ENCODE results near the gene ST6GALNAC6.

ST6GALNAC6 gene

DNA sequence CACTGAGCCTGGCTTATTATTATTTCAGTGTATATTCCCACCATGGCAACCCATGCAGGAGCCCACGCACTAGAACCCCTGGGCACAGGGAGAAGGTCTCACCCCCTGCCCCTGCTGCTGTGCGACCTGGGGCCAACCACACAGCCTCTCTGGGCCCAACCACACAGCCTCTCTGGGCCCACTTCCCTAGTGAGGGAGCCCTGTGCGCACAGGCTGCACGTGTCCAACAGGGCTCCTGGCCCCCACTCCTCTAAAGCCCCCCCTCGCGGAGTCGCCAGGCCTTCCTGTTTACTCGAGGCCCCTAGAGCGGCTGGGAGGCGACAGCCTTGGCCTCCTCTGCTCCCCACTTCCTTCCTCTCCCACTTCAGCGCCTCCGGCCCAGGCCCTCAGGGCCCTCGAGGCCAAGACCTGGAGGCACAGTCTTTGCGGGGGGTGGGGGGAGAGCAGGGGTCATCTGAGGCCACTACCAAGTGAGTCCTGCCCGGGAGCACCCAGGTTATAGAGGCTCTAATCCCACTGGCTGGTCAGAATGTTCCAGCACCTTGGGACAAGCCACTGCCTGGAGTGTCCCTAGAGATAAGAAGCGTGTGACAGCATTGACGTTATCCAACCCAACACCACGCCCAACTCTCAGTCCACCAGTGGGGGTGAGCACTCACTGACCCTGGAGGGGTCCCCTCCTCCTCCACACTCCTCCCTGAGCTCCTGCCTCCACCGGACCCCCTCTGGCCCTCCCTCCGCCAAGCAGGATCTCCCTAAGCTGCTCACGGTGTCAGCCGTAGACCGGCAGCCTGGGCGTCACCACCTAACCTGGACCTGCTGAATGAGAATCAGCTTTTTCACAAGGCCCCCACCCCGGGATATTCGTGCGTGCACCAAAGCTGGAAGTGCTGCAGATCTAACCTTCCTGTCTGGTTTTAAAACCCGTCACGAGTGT is 37.1 kb downstream of the ST6GALNAC6 start:
- DNase-seq: peak; percentile 67 to 79
- TF ChIP-seq GATA1 (IDR thresholded peaks at IDR 0.05; ENCODE audit: low read depth, low read length): peak; percentile 41
- TF ChIP-seq POLR2A (IDR thresholded peaks at IDR 0.05; ENCODE audit: low read length): peak; percentile 19

DNA sequence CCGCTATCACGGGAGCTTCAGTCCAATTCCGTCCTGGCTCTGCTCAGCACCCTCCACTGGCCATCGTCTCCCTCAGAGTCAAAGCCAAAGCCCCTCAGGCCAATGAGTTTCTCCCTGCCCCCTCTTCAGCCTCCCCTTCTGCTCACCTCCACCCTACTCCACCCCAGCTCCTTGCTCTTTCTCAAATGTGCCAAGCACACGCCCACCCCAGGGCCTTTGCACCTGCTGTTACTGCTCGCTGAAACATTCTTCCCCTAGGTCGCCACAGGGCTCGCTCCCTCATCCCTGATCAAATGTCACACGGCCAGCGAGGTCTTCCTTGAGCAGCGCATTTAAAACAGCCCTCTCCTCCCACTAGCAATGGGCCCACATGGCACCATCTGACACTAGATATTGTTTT is 38.6 kb downstream of the ST6GALNAC6 start:
- no peak for DNase-seq
- TF ChIP-seq GATA1 (IDR thresholded peaks at IDR 0.05; ENCODE audit: low read depth, low read length) (no peak), POLR2A (IDR thresholded peaks at IDR 0.05; ENCODE audit: low read length) (no peak)

DNA sequence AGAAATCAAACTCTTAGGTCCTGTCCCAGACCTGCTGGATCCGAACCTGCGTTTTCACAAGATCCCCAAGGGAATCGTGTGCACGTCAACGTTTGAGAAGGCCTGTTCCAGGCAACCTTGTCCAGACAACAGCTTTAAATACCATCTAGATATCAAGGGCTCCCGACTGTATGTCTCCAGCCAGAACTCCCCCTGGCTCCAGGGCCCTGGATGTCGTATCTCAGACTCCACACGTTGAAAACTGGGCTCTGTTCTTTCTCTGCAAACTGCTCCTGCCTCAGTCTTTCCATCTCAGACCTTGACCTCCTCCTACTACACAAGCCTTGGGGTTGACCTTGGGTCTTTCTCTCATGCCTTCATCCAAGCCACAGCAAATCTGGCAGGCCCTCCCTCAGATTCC is 39.1 kb downstream of the ST6GALNAC6 start:
- no peak for TF ChIP-seq GATA1 (IDR thresholded peaks at IDR 0.05; ENCODE audit: low read depth, low read length)
- TF ChIP-seq POLR2A (IDR thresholded peaks at IDR 0.05; ENCODE audit: low read length): no peak
- no peak for DNase-seq

DNA sequence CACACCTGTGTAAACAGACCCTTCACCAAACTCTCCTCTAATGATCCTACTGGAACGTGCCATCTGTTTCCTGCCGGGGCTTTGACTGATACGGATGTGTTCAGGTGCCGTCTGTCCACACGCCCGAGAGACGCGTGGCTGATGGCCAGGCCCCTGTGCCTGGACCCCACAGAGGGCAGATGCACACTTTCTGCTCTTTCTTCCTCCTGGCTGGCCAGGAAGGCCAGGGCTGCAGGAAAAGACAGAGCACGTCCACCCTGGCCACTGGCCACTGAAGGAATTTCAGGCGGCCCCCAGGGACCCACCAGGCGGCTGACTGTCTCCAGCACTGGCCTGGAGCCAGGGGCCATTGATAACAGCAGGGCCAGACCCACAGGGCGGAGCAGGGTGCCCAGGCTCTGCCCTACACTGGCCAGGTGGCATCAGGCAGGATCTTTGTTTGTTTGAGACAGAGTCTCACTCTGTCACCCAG is 41.3 kb downstream of the ST6GALNAC6 start:
- TF ChIP-seq POLR2A (IDR thresholded peaks at IDR 0.05; ENCODE audit: low read length) (no peak), GATA1 (IDR thresholded peaks at IDR 0.05; ENCODE audit: low read depth, low read length) (no peak)
- DNase-seq: peak; percentile 46 to 54

DNA sequence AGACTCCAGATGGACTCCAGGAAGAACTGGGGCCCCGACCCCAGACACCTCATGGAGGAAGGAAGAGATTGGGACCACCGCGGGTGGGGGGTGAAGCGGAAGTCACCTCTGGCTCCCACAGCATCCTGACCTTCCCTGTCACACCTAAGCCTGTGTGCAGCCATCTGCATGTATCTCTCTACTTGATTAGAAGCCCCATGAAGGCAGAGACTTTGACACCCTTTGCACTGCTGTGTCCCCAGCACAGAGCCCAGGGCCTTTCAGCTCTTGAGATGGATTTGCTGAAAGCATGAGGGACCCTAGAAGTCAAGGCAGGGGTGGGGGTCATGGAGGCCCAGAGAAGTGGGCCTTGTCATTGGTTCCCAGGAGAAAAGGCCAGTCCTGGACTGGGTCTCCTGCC is 42.1 kb downstream of the ST6GALNAC6 start:
- DNase-seq: no peak
- TF ChIP-seq POLR2A (IDR thresholded peaks at IDR 0.05; ENCODE audit: low read length) (no peak), GATA1 (IDR thresholded peaks at IDR 0.05; ENCODE audit: low read depth, low read length) (no peak)

DNA sequence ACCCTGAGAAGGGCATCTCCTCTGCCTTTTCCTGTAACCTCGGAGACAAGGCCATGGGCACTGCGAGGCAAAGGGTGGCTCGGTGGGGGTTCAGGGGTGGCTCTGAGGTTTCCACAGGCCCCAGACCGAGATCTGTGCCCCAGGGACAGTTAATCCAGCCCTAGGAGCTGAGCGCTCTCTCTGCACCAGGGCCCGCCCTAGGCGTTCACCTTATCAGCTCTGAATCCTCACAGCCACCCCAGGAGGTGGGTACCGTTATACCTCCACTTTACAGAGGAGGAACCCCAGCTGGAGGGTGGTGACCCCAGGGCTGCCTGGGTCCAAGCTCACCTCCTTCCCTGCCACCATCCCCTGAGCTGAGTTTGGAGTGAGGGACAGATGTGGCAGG is 42.7 kb downstream of the ST6GALNAC6 start:
- DNase-seq: peak; percentile 66 to 70
- no peak for TF ChIP-seq GATA1 (IDR thresholded peaks at IDR 0.05; ENCODE audit: low read depth, low read length)
- TF ChIP-seq POLR2A (IDR thresholded peaks at IDR 0.05; ENCODE audit: low read length): peak; percentile 41

DNA sequence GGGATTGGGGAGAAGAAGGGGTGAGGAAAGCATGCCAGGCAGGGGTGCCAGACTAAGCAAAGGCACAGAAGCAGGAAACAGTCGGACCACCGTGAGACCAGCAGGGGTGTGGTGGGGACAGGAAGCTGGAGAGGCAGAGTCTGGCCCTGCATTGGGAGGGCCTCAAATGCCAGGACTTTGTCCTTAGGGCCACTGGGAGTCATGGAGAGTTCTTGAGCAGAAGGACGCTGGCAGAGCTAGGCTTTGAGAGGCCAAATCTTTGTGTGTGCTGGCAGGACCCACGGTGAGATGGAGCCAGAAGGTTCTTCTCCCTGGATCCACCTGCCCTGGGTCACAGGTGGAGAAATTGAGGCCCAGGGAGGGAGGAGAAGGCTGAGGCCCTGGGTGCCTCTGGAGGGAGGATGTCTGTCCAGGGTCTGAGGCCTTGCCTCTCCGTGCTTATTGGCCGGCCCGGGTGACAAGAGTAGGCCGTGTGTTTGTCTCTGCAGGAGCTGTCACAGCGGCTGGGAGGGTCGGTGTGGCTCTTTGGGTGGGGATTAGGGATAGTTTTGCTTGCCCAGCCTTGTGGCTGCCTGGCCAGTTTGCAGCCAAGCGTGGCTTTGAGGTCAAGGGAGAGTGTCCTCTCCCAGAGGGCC is 43.2 kb downstream of the ST6GALNAC6 start:
- TF ChIP-seq POLR2A (IDR thresholded peaks at IDR 0.05; ENCODE audit: low read length) (no peak), GATA1 (IDR thresholded peaks at IDR 0.05; ENCODE audit: low read depth, low read length) (no peak)
- peak in 1 of 2 experiments; percentile 46 for DNase-seq

DNA sequence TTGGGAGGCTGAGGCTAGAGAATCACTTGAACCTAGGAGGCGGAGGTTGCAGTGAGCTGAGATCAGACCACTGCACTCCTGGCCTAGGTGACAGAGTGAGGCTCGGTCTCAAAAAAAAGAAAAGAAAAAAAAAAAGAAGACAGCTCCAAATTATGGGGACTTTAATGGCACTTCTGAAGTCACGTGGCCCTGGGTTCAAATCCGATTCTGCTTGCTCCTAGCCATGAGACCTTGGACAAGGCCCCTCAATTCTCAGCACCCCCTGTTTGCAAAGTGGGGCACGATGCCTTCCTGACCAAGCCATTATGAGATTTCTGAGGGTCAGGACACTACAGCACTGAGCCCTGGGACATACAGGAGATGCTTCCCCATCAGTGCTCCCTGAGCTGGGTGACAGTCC is 43.9 kb downstream of the ST6GALNAC6 start:
- no peak for TF ChIP-seq GATA1 (IDR thresholded peaks at IDR 0.05; ENCODE audit: low read depth, low read length)
- no peak for TF ChIP-seq POLR2A (IDR thresholded peaks at IDR 0.05; ENCODE audit: low read length)

DNA sequence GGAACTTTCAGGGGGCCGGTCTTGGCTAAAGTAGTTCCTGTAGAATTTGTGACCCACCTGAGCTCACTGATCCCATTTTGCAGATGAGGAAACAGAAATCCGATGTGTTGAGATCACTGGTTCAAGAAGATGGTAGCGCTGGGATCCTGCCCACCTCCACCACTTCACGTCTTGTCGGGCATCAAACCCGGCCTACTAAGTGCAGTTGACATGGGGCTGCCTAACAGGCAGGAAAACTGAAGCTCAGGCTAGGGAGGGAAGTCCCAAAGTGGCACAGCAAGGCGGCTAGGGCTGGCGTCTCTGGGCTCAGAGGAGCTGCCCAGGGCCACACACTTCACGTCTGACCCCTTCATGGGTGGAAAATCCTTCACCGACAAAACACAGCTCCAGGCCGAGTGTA is 44.4 kb downstream of the ST6GALNAC6 start:
- DNase-seq: no peak
- TF ChIP-seq GATA1 (IDR thresholded peaks at IDR 0.05; ENCODE audit: low read depth, low read length) (no peak), POLR2A (IDR thresholded peaks at IDR 0.05; ENCODE audit: low read length) (no peak)

More for the DNA sequence above, 43.9 kb downstream of the ST6GALNAC6 start:
- DNase-seq: no peak

DNA sequence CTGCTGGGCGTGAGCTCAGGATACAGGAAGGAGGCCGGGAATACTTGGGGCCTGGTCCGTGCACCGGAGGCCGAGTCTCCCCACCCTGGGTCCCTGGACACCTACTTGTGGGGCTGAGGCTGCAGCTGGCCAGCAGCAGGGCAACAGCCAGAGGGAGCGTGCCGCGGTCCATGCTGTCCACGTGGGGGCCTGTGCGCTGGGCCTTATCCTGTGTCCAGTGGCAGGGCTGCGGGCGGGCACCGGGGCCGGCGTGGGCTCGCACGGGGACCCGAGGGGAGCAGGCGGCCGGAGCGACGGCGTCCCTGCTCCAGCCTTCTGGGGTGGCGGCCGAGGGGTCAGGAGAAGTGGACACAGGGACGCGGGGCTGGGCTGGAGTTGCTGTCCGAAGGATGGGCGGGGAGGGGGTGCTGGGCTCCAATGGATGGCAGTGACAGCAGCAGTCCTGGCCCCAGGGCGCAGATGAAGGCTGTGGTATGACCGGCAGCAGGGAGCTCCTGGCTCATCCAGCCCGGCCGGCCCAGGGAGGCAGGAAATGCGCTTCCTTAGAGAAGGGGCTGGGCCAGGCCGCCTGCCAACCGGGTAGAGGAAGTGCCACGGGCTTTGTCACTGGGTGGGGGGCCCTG is 45.1 kb downstream of the ST6GALNAC6 start, which contains the start of gene ENG:
ENG (minus strand) TSS at position 475 of the 623 bp plus-strand sequence; CDS start at position 172, 303 bp downstream.
- no peak for TF ChIP-seq GATA1 (IDR thresholded peaks at IDR 0.05; ENCODE audit: low read depth, low read length)
- peak; percentile 25 for TF ChIP-seq POLR2A (IDR thresholded peaks at IDR 0.05; ENCODE audit: low read length)
- DNase-seq: peak; percentile 48 to 58

DNA sequence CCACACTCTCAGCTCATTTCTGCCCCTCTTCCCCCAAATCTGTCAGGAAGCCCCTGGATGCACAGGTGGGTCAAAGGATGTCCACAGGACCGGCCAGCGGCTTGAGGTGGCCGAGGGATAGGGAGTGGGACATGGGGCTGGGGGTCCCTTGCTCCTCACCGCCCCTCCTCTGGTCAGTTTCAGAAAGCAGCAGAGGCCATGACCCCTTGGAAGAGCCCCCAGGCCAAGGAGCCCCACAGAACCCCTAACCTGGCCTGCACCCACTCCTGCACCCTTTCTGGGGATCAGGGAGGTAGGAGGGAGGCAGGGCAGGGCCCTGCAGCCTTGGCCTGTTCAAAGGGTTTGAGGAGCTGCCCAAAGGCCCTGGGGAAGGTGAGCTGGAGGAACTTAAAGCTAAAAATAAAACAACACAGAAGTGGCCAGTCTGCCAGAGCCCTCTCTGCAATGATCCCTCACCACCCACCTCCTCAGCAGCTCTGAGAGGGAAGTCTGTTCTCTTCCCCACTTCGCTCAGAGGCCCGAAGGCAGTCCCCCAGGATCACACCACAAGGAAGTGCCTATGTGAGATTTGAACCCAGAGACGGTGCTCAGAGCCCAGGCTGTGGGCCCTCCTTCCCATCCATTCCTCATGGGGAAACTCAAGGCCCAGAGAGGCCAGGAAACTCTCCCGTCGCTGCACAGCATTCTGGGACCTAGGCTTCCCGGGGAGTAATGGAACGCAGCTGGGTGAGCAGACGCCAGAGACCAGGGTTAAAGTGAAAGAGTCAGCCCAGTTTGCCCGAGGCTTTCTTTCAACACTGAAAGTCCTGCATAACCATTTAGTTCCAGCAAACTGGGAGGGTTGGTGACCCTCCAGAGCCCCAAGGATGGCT is 45.9 kb downstream of the ST6GALNAC6 start:
- TF ChIP-seq GATA1 (IDR thresholded peaks at IDR 0.05; ENCODE audit: low read depth, low read length): no peak
- TF ChIP-seq POLR2A (IDR thresholded peaks at IDR 0.05; ENCODE audit: low read length): peak; percentile 31
- DNase-seq: peak; percentile 46 to 48

DNA sequence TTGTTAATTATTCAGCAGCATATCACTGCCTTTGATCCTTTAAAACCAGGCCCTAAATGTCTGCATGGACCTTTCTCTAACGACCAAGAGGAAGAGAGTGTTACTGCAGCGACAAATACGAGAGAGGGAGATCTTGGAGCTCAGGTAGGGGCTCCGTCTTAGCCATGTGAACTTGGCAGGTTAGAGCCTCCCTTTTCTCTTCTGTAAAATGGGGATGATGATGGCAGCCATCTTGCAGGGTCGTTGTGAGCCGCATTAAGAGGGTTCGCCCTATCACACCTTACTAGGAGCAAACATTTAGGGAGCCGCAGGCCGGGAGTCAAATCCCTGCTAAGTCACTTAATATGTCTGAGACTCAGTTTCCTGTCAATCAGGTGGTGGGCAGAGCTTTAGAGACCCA is 46.6 kb downstream of the ST6GALNAC6 start:
- TF ChIP-seq GATA1 (IDR thresholded peaks at IDR 0.05; ENCODE audit: low read depth, low read length) (no peak), POLR2A (IDR thresholded peaks at IDR 0.05; ENCODE audit: low read length) (no peak)
- no peak for DNase-seq

DNA sequence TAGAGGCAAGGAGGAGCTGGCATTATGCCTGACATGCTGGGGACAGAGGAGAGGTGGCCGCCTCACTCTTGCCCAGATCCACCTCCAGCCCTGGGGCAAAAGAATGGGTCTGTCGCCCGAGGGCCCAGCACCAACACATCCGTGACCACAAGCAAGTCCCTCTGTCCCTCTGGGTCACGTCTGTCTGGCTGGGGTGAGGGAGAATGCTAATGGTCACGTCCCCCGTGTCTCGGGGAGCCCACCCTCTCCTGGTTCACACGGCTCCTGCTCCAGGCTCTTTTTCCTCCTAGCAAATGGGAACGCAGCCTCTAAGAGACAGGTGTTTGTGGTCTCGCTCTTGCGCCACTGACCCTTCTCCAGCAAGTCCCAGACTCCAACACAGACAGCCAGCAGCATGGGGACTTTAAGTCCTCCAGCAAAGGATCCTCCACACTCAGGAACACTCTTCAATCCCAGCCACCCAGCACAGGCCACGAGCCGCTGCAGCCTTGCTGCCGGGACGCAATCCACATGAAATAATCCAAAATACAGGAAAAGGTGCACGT is 49.0 kb downstream of the ST6GALNAC6 start:
- no peak for TF ChIP-seq POLR2A (IDR thresholded peaks at IDR 0.05; ENCODE audit: low read length)
- no peak for TF ChIP-seq GATA1 (IDR thresholded peaks at IDR 0.05; ENCODE audit: low read depth, low read length)
- no peak for DNase-seq

Measured in erythroblast (primary cell).